Jurkat, Clone E6-1 (cell line): ENCODE measurements around the gene UST.
A peak's percentile ranks its signal among the peaks of the same experiment; 100 is the strongest.
"Not testable (repeated sequence)": the region's sequence is repeated elsewhere in the genome, so short reads cannot be mapped to it uniquely, and the experiment has no call there.

Source experiments
- DNase-seq: peaks from one replicate; pipeline ENCODE4 v3.0.0-alpha.2; 2011; ENCODE audit warnings: low read depth, low spot score
- H3K4me3 ChIP-seq: 2 replicates; pipeline ENCODE4 v1.5.1; 2011; ENCODE audit warnings: mild to moderate bottlenecking, low read length, control low read depth, moderate library complexity

The UST gene

GRCh38 chr6:149031859-149032598 lies 285.2 kb downstream of the UST start:
- DNase-seq, result no peak
- no peak overlapping the region for H3K4me3 ChIP-seq

DNA sequence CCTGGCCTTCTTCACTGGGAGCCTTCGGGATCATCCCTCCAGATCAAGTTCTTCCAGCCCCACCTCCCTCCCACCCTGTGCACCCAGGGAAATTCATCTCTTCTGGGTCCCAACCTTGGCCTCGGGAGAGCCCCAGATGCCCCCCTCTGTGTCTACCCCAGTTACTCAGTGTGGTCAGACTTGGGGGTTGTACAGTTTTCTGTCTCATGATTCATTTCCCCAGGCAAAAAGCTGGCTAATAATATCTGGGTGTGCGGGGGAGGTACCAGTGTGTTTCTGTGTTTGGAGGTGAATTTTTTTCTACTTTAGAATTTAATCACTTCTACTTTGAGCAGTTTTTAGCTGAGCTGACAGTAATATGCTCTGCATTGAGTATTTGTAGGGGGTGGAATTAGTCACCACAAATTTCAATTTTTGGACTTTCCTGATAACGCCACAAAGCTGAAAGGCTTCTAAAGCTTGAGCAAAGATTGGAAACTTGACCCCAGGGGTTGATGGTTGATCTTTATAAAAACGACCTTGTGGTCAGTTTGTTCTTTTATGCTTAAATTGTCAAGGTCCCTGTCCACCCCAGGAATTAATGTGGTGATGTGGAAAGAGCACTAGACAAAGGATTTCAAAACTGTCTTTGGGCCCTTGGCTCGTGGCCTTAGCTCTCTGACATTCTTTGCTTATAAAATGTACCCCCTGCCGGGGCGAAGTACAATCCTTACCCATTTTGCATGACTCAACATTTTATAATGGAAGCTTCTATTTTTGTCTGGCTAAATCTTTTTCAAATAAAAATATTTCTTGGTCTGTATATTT lies 286.0 kb downstream of the UST start:
- no peak for DNase-seq
- no peak overlapping the region for H3K4me3 ChIP-seq

- no peak overlapping the region for H3K4me3 ChIP-seq
- no peak for DNase-seq
Measured at GRCh38 chr6:149033454-149033853, 286.6 kb downstream of the UST start.

DNA sequence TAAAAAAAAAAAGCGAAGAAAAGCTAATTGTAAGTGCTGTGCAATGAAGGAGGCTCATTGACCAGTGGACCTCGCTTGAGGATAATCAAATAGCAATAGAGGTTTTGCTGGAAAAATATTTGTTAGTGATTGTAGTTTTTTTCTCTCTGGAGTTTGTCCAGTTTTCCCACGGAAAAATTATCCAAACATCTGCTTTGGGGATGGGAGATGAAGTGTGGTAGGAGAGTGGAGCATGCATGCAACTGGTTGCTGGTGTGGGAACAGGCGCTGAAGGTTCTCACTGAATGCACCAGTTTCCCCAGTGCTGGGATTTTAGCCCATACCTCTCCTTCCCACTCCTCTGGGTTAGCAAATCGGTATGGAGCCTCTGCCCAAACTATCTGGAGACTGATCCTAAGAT lies 288.9 kb downstream of the UST start:
- H3K4me3 ChIP-seq, result no peak overlapping the region

GRCh38 chr6:149037051-149037671 lies 290.3 kb downstream of the UST start:
- no peak for DNase-seq

More for the DNA sequence above, 288.9 kb downstream of the UST start:
- DNase-seq, result no peak

DNA sequence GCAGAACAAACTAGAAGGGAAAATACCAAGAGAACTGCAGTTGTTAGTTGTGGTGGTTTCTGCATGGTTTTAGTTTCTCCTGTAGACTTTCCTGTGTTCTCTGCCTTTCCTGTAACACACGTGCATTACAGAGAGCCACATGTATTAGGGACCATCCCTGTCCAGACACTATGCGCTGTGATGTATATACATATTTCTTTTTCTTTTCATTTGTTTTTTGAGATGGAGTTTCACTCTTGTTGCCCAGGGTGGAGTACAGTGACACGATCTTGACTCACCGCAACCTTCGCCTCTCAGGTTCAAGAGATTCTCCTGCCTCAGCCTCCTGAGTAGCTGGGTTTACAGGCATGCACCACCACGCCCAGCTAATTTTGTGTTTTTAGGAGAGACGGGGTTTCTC lies 292.2 kb downstream of the UST start:
- H3K4me3 ChIP-seq, DNase-seq: not testable (repeated sequence)

More at GRCh38 chr6:149037051-149037671, 290.3 kb downstream of the UST start:
- H3K4me3 ChIP-seq, result no peak overlapping the region

DNA sequence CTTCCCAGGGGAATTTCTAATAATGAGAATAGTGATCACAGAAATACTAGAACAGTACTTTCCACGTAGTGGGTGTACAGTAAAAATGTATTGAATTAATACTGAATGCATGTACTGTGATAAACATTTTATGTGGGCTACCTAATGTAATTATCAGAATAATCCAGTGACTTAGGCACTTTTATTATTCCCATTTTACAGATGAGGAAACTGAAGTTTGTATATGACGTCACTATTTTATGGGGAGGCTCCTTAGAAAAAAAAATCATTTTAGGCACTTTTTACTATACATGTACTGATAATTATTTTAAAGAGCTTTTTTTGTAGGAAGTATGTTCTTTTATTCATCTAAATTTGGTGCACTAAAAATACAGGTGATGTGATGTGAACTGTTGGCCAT lies 295.1 kb downstream of the UST start:
- H3K4me3 ChIP-seq, result no peak overlapping the region
- no peak for DNase-seq

- no peak for DNase-seq
- H3K4me3 ChIP-seq, result no peak overlapping the region
Measured at GRCh38 chr6:149043476-149044130, 296.8 kb downstream of the UST start.

DNA sequence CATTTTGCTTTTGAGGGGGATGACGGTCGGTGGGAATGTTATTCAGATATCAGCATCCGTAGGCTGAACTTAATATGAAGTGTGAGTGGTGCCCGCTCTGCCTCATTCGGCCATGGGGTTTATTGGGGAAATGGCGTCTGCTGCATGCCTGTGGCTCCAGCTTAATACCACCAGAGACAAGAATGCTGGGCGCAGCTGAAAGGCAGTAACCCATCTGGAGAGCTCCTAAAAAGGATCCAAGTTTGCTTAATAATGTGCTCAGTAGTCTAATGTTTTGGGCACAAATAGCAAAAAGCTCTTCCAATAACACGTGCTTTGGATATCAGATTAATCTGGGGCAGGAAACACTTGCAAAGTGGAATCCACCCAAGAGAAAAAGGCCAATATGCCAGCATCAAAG lies 297.7 kb downstream of the UST start:
- H3K4me3 ChIP-seq, result no peak overlapping the region
- no peak for DNase-seq

GRCh38 chr6:149045404-149045803 lies 298.6 kb downstream of the UST start:
- no peak overlapping the region for H3K4me3 ChIP-seq
- peak; percentile 45 for DNase-seq

- no peak for DNase-seq
- H3K4me3 ChIP-seq, result no peak overlapping the region
Measured at GRCh38 chr6:149046164-149046821, 299.5 kb downstream of the UST start.

DNA sequence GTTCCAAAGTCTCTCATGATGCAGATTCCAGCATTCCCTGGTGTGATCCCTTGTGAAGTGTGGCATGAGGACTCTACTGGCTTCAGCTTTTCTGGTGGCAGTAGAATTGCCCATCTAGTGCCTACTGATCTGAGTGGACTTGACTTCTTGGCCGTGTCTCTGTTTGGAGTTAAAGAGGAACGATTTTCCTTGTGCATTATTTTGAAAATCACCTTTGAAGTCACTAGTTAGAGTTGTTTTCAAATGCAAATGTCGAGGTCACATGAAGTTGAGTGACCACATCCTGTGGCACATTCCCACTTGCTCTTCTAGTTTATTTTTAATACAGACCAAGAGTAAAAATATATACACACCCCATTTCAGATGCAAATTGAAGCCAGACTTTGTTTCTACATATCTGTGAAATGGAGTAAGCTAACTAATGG lies 300.0 kb downstream of the UST start:
- no peak overlapping the region for H3K4me3 ChIP-seq
- no peak for DNase-seq

- H3K4me3 ChIP-seq, result no peak overlapping the region
- DNase-seq, result no peak
Measured at GRCh38 chr6:149049230-149049629, 302.4 kb downstream of the UST start.

- DNase-seq, result no peak
Measured at GRCh38 chr6:149050160-149050559, 303.3 kb downstream of the UST start.

DNA sequence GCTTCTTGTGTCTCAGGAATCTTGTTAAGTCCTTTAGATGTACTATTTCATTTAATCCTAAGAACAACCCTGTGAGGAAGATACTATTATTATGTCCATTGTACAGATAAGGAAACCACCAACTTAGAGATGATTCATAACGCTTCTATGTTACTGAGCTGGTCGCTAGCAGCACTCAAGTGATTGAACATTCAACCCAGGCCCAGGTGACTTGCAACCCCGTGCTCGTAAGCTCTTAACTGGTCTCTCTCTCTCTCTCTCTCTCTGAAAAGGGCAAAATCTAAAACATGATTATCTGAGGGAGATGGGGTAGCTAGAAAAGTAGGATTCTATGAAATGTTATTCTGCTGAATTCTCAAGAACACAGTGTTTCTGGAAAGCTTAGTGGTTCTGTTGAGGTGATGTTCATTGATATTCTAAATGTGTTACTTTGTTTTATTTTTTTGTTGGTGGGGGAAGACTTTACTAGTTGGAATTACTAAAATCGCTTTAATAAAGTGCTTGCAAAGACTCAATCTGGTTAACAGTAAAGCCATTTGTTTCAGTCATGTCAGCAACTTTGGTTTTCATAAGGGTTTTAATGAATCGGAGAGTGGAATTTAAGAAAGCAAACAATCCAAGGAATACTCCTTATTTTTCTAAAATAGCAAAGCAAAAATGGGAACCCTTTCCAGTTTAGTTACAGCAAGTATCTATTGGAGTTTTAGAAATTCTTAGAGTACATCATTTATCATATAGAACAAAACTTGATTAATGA lies 305.7 kb downstream of the UST start:
- H3K4me3 ChIP-seq, result no peak overlapping the region
- DNase-seq, result no peak

More at GRCh38 chr6:149050160-149050559, 303.3 kb downstream of the UST start:
- no peak overlapping the region for H3K4me3 ChIP-seq

DNA sequence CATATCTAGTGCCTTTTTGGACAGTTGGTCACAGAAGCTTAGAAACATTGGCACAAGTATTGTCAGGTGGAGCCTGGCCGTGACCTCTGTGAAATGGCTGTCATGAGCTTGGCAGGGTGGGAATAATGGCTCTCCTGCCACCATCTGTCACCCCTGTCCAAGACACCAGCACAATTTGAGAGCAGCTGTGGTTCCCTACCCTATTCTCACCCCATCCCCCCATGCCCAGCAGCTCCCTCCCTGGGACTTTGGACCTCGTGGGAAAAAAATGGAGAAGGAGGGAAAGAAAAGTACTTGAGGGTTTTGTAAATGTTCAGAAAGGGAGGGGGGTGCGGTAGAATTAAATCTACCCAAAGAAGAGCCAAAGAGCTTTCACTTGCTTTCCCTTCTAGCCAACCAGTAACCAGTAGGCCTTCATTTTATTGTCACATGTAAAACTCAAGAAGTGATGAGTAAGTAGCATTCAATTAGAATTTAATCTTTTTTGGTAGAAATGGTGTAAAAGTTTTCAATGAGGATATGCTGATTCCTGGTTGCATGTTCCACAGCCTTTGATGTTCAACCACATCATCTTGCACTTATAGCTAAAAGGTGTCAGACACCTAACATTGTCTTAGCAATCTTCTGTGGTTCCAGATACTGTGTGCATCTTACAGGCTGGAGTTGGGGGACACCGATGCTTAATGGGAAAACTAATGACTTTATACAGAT lies 307.2 kb downstream of the UST start:
- no peak for DNase-seq
- H3K4me3 ChIP-seq, result no peak overlapping the region

DNA sequence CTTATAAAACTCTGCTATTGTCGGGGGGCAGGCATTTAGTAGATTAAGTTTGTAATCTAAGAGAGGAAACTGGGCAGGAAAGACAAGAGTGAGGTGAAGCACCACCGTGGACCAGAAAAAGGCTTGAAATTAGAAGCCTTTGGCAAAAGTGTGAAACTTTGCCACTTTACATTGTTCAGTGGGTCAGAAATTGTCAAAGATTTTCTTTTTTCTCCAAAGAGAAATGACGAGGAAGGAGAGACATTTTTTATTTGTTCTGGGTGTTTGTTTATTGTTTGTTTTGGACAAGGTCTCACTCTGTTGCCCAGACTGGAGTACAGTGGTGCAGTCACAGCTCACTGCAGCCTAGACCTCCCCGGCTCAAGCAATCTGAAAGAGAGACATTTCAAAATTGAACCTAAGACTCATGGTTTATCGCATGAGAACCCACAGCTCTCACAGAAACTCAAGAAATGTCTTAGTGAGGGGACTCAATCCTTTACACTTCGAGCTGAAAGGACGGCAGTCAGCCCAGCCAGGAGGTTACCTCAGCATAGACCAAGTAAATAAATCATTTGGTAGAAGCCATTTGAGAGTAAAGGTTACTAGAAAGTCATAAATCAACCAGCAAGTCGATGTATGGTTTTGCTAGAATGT lies 307.8 kb downstream of the UST start:
- no peak for DNase-seq
- no peak overlapping the region for H3K4me3 ChIP-seq
